WTC11 (cell line): Measurements from ENCODE around the gene CAGE1. TPM values are rescaled to one million over a fixed set of nuclear protein-coding genes. Genes with fewer than 3 reads are reported as not detected.

ENCODE experiments used
- ATAC-seq: fragments of 200-7000 bp; cut with Tn5 transposase; 2 replicates; pipeline ENCODE4 v1.10.0; 2021; ENCODE audit warnings: mild to moderate bottlenecking, moderate library complexity
- CTCF ChIA-PET: fragments of 300-600 bp; sonication (Branson Sonifier 250); formaldehyde crosslinking; loops from one replicate; lab custom pipeline; 2021; ENCODE audit warnings: antibody characterized with exemption; lab: Charles Lee
- POLR2A ChIA-PET: fragments of 350-600 bp; sonication (Branson Sonifier 250); formaldehyde crosslinking; loops from one replicate; lab custom pipeline; 2021; ENCODE audit warnings: antibody characterized with exemption; lab: Charles Lee
- DNase-seq: peaks from one replicate; pipeline ENCODE4 v3.0.0; 2021; ENCODE audit warnings: low spot score
- H3K27ac Mint-ChIP-seq: 2 replicates; pipeline ENCODE4 v1.8.0; 2021; ENCODE audit warnings: mixed read lengths
- H3K27me3 Mint-ChIP-seq: 2 replicates; pipeline ENCODE4 v1.8.0; 2021; ENCODE audit warnings: low read depth, mild to moderate bottlenecking, moderate library complexity, mixed read lengths
- H3K36me3 Mint-ChIP-seq: 2 replicates; pipeline ENCODE4 v1.8.0; 2021; ENCODE audit warnings: mixed read lengths
- H3K4me1 Mint-ChIP-seq: 2 replicates; pipeline ENCODE4 v1.8.0; 2022; ENCODE audit warnings: mixed read lengths
- H3K4me3 Mint-ChIP-seq: 2 replicates; pipeline ENCODE4 v1.8.0; 2021; ENCODE audit warnings: mild to moderate bottlenecking, moderate library complexity, mixed read lengths
- H3K9me3 Mint-ChIP-seq: 2 replicates; pipeline ENCODE4 v1.8.0; 2021; ENCODE audit warnings: mixed read lengths
- E2F1 ChIP-seq: sonication (generic); formaldehyde crosslinking; IDR thresholded peaks from 2 replicates; pipeline ENCODE4 v1.8.0; 2022; ENCODE audit warnings: mild to moderate bottlenecking, missing genetic modification reagents
- EMX1 ChIP-seq: fragments of 250-450 bp; sonication (Bioruptor Pico); IDR thresholded peaks from 2 replicates; pipeline ENCODE4 v1.8.0; 2021; ENCODE audit warnings: mild to moderate bottlenecking
- ESRRA ChIP-seq: sonication (generic); formaldehyde crosslinking; IDR thresholded peaks from 2 replicates; pipeline ENCODE4 v1.8.1; 2022; ENCODE audit warnings: mild to moderate bottlenecking, missing genetic modification reagents, borderline replicate concordance
- ETV6 ChIP-seq: sonication (generic); formaldehyde crosslinking; IDR thresholded peaks from 2 replicates; pipeline ENCODE4 v1.8.1; 2022; ENCODE audit warnings: mild to moderate bottlenecking, missing genetic modification reagents
- FOXJ3 ChIP-seq: sonication (generic); formaldehyde crosslinking; IDR thresholded peaks from 2 replicates; pipeline ENCODE4 v1.9.0; 2021; ENCODE audit warnings: missing genetic modification reagents, mild to moderate bottlenecking, borderline replicate concordance
- FOXP1 ChIP-seq: sonication (generic); formaldehyde crosslinking; IDR thresholded peaks from 2 replicates; pipeline ENCODE4 v1.8.0; 2022; ENCODE audit warnings: missing genetic modification reagents, mild to moderate bottlenecking, moderate library complexity, borderline replicate concordance
- GRHL2 ChIP-seq: fragments of 250-450 bp; sonication (Bioruptor Pico); IDR thresholded peaks from 2 replicates; pipeline ENCODE4 v1.8.0; 2022; ENCODE audit warnings: mild to moderate bottlenecking, moderate library complexity; ENCODE audit not compliant: insufficient replicate concordance, severe bottlenecking
- HMGA2 ChIP-seq: fragments of 250-450 bp; sonication (Bioruptor Pico); IDR thresholded peaks from 2 replicates; pipeline ENCODE4 v1.4.0; 2021; ENCODE audit warnings: mild to moderate bottlenecking, moderate library complexity
- IRF1 ChIP-seq: sonication (generic); formaldehyde crosslinking; IDR thresholded peaks from 2 replicates; pipeline ENCODE4 v1.8.0; 2023; ENCODE audit warnings: missing genetic modification reagents
- IRF2 ChIP-seq: sonication (generic); formaldehyde crosslinking; IDR thresholded peaks from 2 replicates; pipeline ENCODE4 v1.8.0; 2022; ENCODE audit warnings: low read depth, missing genetic modification reagents, borderline replicate concordance
- MAX ChIP-seq: sonication (generic); formaldehyde crosslinking; IDR thresholded peaks from 2 replicates; pipeline ENCODE4 v1.8.0; 2022; ENCODE audit warnings: mild to moderate bottlenecking, missing genetic modification reagents
- NFATC4 ChIP-seq: fragments of 250-450 bp; sonication (Bioruptor Pico); IDR thresholded peaks from 2 replicates; pipeline ENCODE4 v1.9.0; 2021; ENCODE audit warnings: mild to moderate bottlenecking
- RELA ChIP-seq: sonication (generic); formaldehyde crosslinking; IDR thresholded peaks from 2 replicates; pipeline ENCODE4 v1.8.1; 2022; ENCODE audit warnings: missing genetic modification reagents, mild to moderate bottlenecking, borderline replicate concordance
- RORB ChIP-seq: fragments of 250-450 bp; sonication (Bioruptor Pico); IDR thresholded peaks from 2 replicates; pipeline ENCODE4 v1.9.0; 2021; ENCODE audit warnings: mild to moderate bottlenecking
- SMAD3 ChIP-seq: sonication (generic); formaldehyde crosslinking; IDR thresholded peaks from 2 replicates; pipeline ENCODE4 v1.8.0; 2022; ENCODE audit warnings: missing genetic modification reagents, mild to moderate bottlenecking, borderline replicate concordance
- SP1 ChIP-seq: sonication (generic); formaldehyde crosslinking; conservative IDR thresholded peaks from 2 replicates; pipeline ENCODE4 v1.8.1; 2022; ENCODE audit warnings: missing genetic modification reagents
- TEAD4 ChIP-seq: sonication (generic); formaldehyde crosslinking; IDR thresholded peaks from 2 replicates; pipeline ENCODE4 v1.8.0; 2022; ENCODE audit warnings: mild to moderate bottlenecking, missing genetic modification reagents
- TP53 ChIP-seq: sonication (generic); formaldehyde crosslinking; IDR thresholded peaks from 2 replicates; pipeline ENCODE4 v1.8.1; 2023; ENCODE audit warnings: mild to moderate bottlenecking, missing genetic modification reagents
- ZNF138 ChIP-seq: sonication (generic); formaldehyde crosslinking; conservative IDR thresholded peaks from 2 replicates; pipeline ENCODE4 v1.8.1; 2022; ENCODE audit warnings: mild to moderate bottlenecking, moderate library complexity, missing genetic modification reagents
- ZNF263 ChIP-seq: sonication (generic); formaldehyde crosslinking; IDR thresholded peaks from 2 replicates; pipeline ENCODE4 v1.8.1; 2022; ENCODE audit warnings: low read depth, mild to moderate bottlenecking, moderate library complexity, missing genetic modification reagents
- ZNF317 ChIP-seq: sonication (generic); formaldehyde crosslinking; IDR thresholded peaks from 2 replicates; pipeline ENCODE4 v1.8.1; 2023; ENCODE audit warnings: low read depth, mild to moderate bottlenecking, moderate library complexity, missing genetic modification reagents, borderline replicate concordance
- total RNA-seq: library from RNA; stranded (reverse); gene quantifications from 3 replicates; pipeline ENCODE4 v1.2.3, GENCODE V29; 2021
- TF ChIP-seq, protein P1 (sequence below): sonication (generic); formaldehyde crosslinking; conservative IDR thresholded peaks from 2 replicates; pipeline ENCODE4 v1.8.1; 2023; ENCODE audit warnings: mild to moderate bottlenecking, low read depth, missing genetic modification reagents, moderate library complexity

CAGE1 gene
- total RNA-seq, 1 experiment from 2014 or later = 0.07 TPM

DNA sequence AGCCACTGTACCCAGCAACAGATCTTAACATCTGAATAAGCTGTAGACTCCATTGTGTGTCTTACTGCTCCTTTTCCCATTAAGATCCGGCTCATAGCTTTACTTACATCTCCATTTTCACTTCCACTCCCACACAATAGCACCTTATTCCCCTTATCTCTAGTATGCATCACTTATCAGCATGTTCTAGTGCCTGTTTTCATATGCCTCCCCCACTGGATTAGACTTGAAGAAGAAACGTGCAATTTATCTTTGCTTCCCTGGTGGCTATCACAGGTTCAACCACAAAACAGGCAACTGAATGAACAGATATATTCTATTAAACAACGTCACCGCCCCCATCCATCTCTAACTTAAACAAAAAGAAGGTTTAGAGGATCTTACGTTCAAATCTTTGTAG is 88.6 kb downstream of the CAGE1 start:
- Mint-ChIP-seq H3K4me1 (no peaks in the 10 kb centered on the region), H3K27me3 (no peaks in the 10 kb centered on the region), H3K27ac (no peak overlapping the region), H3K36me3 (peaks cover 82% of the 10 kb centered on the region)
- CTCF ChIA-PET = no interaction called here
- POLR2A ChIA-PET = no interaction called here
- no peak for DNase-seq
- ATAC-seq = no peak
- no peak for TF ChIP-seq ZNF263 (CRISPR knock-in tag)
- TF ChIP-seq, all 79 proteins: peak for 0
- Mint-ChIP-seq H3K9me3 (no peaks in the 10 kb centered on the region), H3K4me3 (no peak overlapping the region)

GRCh38 chr6:7298113-7298512 is 91.4 kb downstream of the CAGE1 start:
- no peak for ATAC-seq
- no peaks in the 10 kb centered on the region for H3K9me3 Mint-ChIP-seq
- no peak overlapping the region for H3K4me3 Mint-ChIP-seq
- TF ChIP-seq IRF2 (CRISPR knock-in tag) = no peak
- TF ChIP-seq HMGA2 (CRISPR knock-in tag) = no peak
- TF ChIP-seq ETV6 (CRISPR knock-in tag) = no peak
- no peak for TF ChIP-seq MAX (CRISPR knock-in tag)
- TF ChIP-seq SP1 (CRISPR knock-in tag) = no peak
- TF ChIP-seq GRHL2 = no peak
- TF ChIP-seq IRF1 (CRISPR knock-in tag) = no peak
- TF ChIP-seq ZNF317 (CRISPR knock-in tag) = no peak
- no peak for TF ChIP-seq RORB (CRISPR knock-in tag)
- TF ChIP-seq E2F1 (CRISPR knock-in tag) = no peak
- no peak for TF ChIP-seq TP53 (CRISPR knock-in tag)
- TF ChIP-seq EMX1 (CRISPR knock-in tag) = no peak
- no peak for TF ChIP-seq RELA (CRISPR knock-in tag)
- TF ChIP-seq FOXJ3 = no peak
- TF ChIP-seq ESRRA (CRISPR knock-in tag) = no peak
- TF ChIP-seq TEAD4 = no peak
- TF ChIP-seq, protein P1, sequence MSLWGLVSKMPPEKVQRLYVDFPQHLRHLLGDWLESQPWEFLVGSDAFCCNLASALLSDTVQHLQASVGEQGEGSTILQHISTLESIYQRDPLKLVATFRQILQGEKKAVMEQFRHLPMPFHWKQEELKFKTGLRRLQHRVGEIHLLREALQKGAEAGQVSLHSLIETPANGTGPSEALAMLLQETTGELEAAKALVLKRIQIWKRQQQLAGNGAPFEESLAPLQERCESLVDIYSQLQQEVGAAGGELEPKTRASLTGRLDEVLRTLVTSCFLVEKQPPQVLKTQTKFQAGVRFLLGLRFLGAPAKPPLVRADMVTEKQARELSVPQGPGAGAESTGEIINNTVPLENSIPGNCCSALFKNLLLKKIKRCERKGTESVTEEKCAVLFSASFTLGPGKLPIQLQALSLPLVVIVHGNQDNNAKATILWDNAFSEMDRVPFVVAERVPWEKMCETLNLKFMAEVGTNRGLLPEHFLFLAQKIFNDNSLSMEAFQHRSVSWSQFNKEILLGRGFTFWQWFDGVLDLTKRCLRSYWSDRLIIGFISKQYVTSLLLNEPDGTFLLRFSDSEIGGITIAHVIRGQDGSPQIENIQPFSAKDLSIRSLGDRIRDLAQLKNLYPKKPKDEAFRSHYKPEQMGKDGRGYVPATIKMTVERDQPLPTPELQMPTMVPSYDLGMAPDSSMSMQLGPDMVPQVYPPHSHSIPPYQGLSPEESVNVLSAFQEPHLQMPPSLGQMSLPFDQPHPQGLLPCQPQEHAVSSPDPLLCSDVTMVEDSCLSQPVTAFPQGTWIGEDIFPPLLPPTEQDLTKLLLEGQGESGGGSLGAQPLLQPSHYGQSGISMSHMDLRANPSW (CRISPR knock-in tag) = no peak
- TF ChIP-seq, all 79 proteins: peak for 0
- peaks cover 69% of the 10 kb centered on the region for H3K36me3 Mint-ChIP-seq
- CTCF ChIA-PET = no interaction called here
- no peaks in the 10 kb centered on the region for H3K27me3 Mint-ChIP-seq
- no peaks in the 10 kb centered on the region for H3K4me1 Mint-ChIP-seq
- no peak overlapping the region for H3K27ac Mint-ChIP-seq
- no peak for DNase-seq
- POLR2A ChIA-PET = no interaction called here

DNA sequence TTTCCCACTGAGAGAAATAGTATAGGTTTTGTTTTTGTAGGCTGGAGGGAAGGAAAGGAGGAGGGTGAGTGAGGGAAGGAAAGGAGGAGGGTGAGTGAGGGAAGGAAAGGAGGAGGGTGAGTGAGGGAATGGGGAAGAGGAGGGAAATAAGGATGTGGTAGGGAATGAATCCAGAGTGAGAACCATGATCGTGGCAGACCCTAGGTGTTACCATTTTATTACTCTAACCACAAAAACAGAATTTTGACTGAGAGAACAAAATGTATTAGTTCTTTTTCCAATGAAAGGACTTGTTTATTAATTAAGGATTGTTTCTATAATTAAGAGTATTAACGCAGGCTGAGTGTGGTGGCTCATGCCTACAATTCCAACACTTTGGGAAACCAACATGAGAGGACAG is 92.9 kb downstream of the CAGE1 start:
- no peak overlapping the region for H3K4me3 Mint-ChIP-seq
- no peak overlapping the region for H3K27ac Mint-ChIP-seq
- H3K9me3 Mint-ChIP-seq = no peaks in the 10 kb centered on the region
- TF ChIP-seq ETV6 (CRISPR knock-in tag) (no peak), NFATC4 (CRISPR knock-in tag) (no peak), SMAD3 (no peak), ZNF138 (CRISPR knock-in tag) (no peak), FOXP1 (CRISPR knock-in tag) (no peak), RORB (CRISPR knock-in tag) (no peak)
- CTCF ChIA-PET = interaction anchor here (0.6 kb wide), 1 partner anchor 681 kb away, joined by 3 read pairs; no protein-coding TSS in a partner anchor
- no peak for DNase-seq
- H3K36me3 Mint-ChIP-seq = peaks cover 67% of the 10 kb centered on the region
- POLR2A ChIA-PET = no interaction called here
- H3K4me1 Mint-ChIP-seq = no peaks in the 10 kb centered on the region
- no peak for ATAC-seq
- H3K27me3 Mint-ChIP-seq = no peaks in the 10 kb centered on the region
